Stimulated activated CD8-positive, alpha-beta memory T cell treated with anti-CD3 and anti-CD28 coated beads, Interleukin-7, amount 100 ng/mL, for 1 hour (primary cell): ENCODE data around the gene SERPINB6.
"Not testable (repeated sequence)": the region's sequence is repeated elsewhere in the genome, so short reads cannot be mapped to it uniquely, and the experiment has no call there.

Source experiments
- DNase-seq, 2 donors: peaks; one replicate each; pipeline ENCODE4 v3.0.0-alpha.2; 2020; ENCODE audit warnings: low read depth in 2 of 2

Gene SERPINB6

GRCh38 chr6:2971420-2972218, at the start of gene SERPINB6:
Gene SERPINB6 (minus strand): TSS chr6:2971567. CDS start chr6:2959332, 12,235 bp downstream.
- no peak for DNase-seq

- no peak for DNase-seq
Measured at GRCh38 chr6:3019749-3020320, 48.5 kb upstream of the SERPINB6 start.

- DNase-seq = no peak
Measured at GRCh38 chr6:3019065-3019464, 47.7 kb upstream of the SERPINB6 start.

- DNase-seq = no peak
Measured at GRCh38 chr6:3017304-3017703, 45.9 kb upstream of the SERPINB6 start.

GRCh38 chr6:3016473-3017280, 45.3 kb upstream of the SERPINB6 start:
- no peak for DNase-seq

GRCh38 chr6:3015144-3015543, 43.8 kb upstream of the SERPINB6 start:
- no peak for DNase-seq

GRCh38 chr6:3014675-3015066, 43.3 kb upstream of the SERPINB6 start:
- DNase-seq = no peak

- no peak for DNase-seq
Measured at GRCh38 chr6:3013901-3014674, 42.7 kb upstream of the SERPINB6 start.

GRCh38 chr6:3013486-3013885, 42.1 kb upstream of the SERPINB6 start:
- DNase-seq = no peak

- DNase-seq = no peak
Measured at GRCh38 chr6:3011592-3011991, 40.2 kb upstream of the SERPINB6 start.

GRCh38 chr6:3011158-3011557, 39.8 kb upstream of the SERPINB6 start:
- no peak for DNase-seq

GRCh38 chr6:3009930-3010329, 38.6 kb upstream of the SERPINB6 start:
- no peak for DNase-seq

- DNase-seq = not testable (repeated sequence)
Measured at GRCh38 chr6:3008712-3009265, 37.4 kb upstream of the SERPINB6 start.

- no peak for DNase-seq
Measured at GRCh38 chr6:3007571-3007970, 36.2 kb upstream of the SERPINB6 start.

- DNase-seq = no peak
Measured at GRCh38 chr6:3006476-3006875, 35.1 kb upstream of the SERPINB6 start.

GRCh38 chr6:3005874-3006273, 34.5 kb upstream of the SERPINB6 start:
- no peak for DNase-seq

GRCh38 chr6:3005077-3005476, 33.7 kb upstream of the SERPINB6 start:
- DNase-seq = no peak

- DNase-seq = not testable (repeated sequence)
Measured at GRCh38 chr6:3003226-3003625, 31.9 kb upstream of the SERPINB6 start.

GRCh38 chr6:3001773-3002293, 30.5 kb upstream of the SERPINB6 start:
- DNase-seq = no peak

GRCh38 chr6:3001146-3001772, 29.9 kb upstream of the SERPINB6 start:
- no peak for DNase-seq
